Spleen (tissue), 11 donors: ENCODE data around the gene PTN. TPM values are rescaled to one million over a fixed set of nuclear protein-coding genes. Genes with fewer than 3 reads are reported as not detected.

ENCODE experiments used
- DNase-seq: peaks from one replicate; pipeline ENCODE4 v3.0.0-alpha.2; 2020
- H3K27ac ChIP-seq, 8 donors: fragments of 200-600 bp; sonication (generic) in 7 of 8; 1 replicate in 4 of 8; 2 replicates in 4 of 8; pipeline versions ENCODE4 v1.5.0 to v1.8.0; 2016 to 2021; ENCODE audit warnings: inconsistent platforms in 4 of 8, mild to moderate bottlenecking in 4 of 8, moderate library complexity in 1 of 8
- H3K27me3 ChIP-seq, 7 donors: fragments of 200-600 bp; sonication (generic) in 6 of 7; replicated peaks in 1 of 7; 1 replicate in 4 of 7; 2 replicates in 3 of 7; pipeline versions ENCODE4 v1.5.0 to v1.8.0; 2016 to 2021; ENCODE audit warnings: inconsistent platforms in 3 of 7, mild to moderate bottlenecking in 1 of 7
- H3K36me3 ChIP-seq, 6 donors: fragments of 200-600 bp; sonication (generic) in 5 of 6; 1 replicate in 4 of 6; 2 replicates in 2 of 6; pipeline versions ENCODE4 v1.5.0 to v1.8.0; 2016 to 2021; ENCODE audit warnings: inconsistent platforms in 2 of 6
- H3K4me1 ChIP-seq, 6 donors: fragments of 200-600 bp; sonication (generic) in 5 of 6; 1 replicate in 3 of 6; 2 replicates in 3 of 6; pipeline versions ENCODE4 v1.5.0 to v1.8.0; 2016 to 2021; ENCODE audit warnings: inconsistent platforms in 3 of 6
- H3K4me3 ChIP-seq, 8 donors: fragments of 200-600 bp; sonication (generic) in 7 of 8; 1 replicate in 4 of 8; 2 replicates in 4 of 8; pipeline versions ENCODE4 v1.5.0 to v1.8.0; 2016 to 2021; ENCODE audit warnings: inconsistent platforms in 4 of 8, mild to moderate bottlenecking in 4 of 8, moderate library complexity in 2 of 8
- H3K9me3 ChIP-seq, 8 donors: fragments of 200-600 bp; sonication (generic) in 7 of 8; 1 replicate in 4 of 8; 2 replicates in 4 of 8; pipeline versions ENCODE4 v1.5.0 to v1.8.0; 2016 to 2021; ENCODE audit warnings: inconsistent platforms in 4 of 8
- CTCF ChIP-seq, 11 experiments: fragments of 200-600 bp in 7 of 11; fragments of 450-650 bp in 4 of 11; sonication (generic) in 4 of 11; IDR thresholded peaks in 8 of 11; conservative IDR thresholded peaks in 3 of 11; 1 replicate in 7 of 11; 2 replicates in 4 of 11; pipeline versions ENCODE4 v1.4.0 to v1.8.0; 2016 to 2021; ENCODE audit warnings: antibody characterized with exemption in 11 of 11, inconsistent platforms in 4 of 11, mild to moderate bottlenecking in 1 of 11
- POLR2A ChIP-seq, 3 donors: fragments of 450-650 bp; IDR thresholded peaks; one replicate each; pipeline ENCODE4 v1.5.1; 2017; ENCODE audit warnings: antibody characterized with exemption in 3 of 3, mild to moderate bottlenecking in 1 of 3
- POLR2AphosphoS5 ChIP-seq, 3 donors: sonication (generic); formaldehyde crosslinking; IDR thresholded peaks; one replicate each; pipeline ENCODE4 v1.5.1; 2017; ENCODE audit warnings: antibody characterized with exemption in 3 of 3
- WGBS, 5 donors: extraction: QIAGEN DNeasy Blood & Tissue Kit in 3 of 5; methylation state at CpG; one replicate each; pipeline versions ENCODE4 v1.1.5 to v1.1.7; 2013 to 2018; 5-methylcytosine and 5-hydroxymethylcytosine counted together
- intact Hi-C: fragments of 100-400 bp; cut with DNase I; formaldehyde crosslinking; loops from one replicate; pipeline ENCODE4 v1.15.0; 2023; ENCODE audit warnings: low total_unique reads
- polyA plus RNA-seq, 3 donors: library from polyadenylated mRNA; stranded (reverse); fragments of 200-250 nt; gene quantifications; one replicate each; pipeline ENCODE4 v1.2.1, GENCODE V29; 2013
- total RNA-seq, 7 donors: library from RNA; depleted of rRNA in 3 of 7; stranded (reverse); fragments of >200 nt in 3 of 7; fragmentation: NEBNext Ultra II Directional in 4 of 7; extraction: Animal tissue kit (Norgen Biotek cat#: 25700) in 4 of 7; gene quantifications; one replicate each; pipeline versions ENCODE4 v1.1.0 to v1.2.1, GENCODE V29; 2016 to 2021
- donor health status: healthy with polysubstance abuse.
- donor health status: DM: no; HTN: no; CAD: no; lungs with moderate emphysema.
- donor health status: DM: no; HTN: no; CAD: no.
- donor health status: Bipolar disorder and iron deficiency.
- donor health status: healthy.
- donor health status: DM: no; HTN: no; CAD: no.
- donor health status: DM: yes; HTN: yes; CAD: no.

Gene PTN
- total and polyA plus RNA-seq, 10 donors: 2.1 to 21.1 (median 6.2) TPM

GRCh38 chr7:137381045-137381444 lies 37.5 kb upstream of the PTN start:
- Histone ChIP-seq H3K27ac (no peak overlapping the region), H3K27me3 (no peaks in the 10 kb centered on the region), H3K36me3 (no peaks in the 10 kb centered on the region), H3K4me1 (no peaks in the 10 kb centered on the region), H3K9me3 (peaks cover 0 to 19% (median 10%) of the 10 kb centered on the region in 8 donors), H3K4me3 (no peak overlapping the region)
- no peak for DNase-seq
- WGBS, 5 donors: 73 to 88% (median 75%) methylated on average over 1 of the region's 1 CpG
- intact Hi-C loops: no loop called here
- TF ChIP-seq CTCF (IDR thresholded peaks at IDR 0.05 in 8 of 11, conservative IDR thresholded peaks at IDR 0.05 in 3 of 11) (no peak), POLR2A (IDR thresholded peaks at IDR 0.05) (no peak), POLR2AphosphoS5 (IDR thresholded peaks at IDR 0.05) (no peak)

- intact Hi-C loops: no loop called here
- Histone ChIP-seq H3K36me3 (no peaks in the 10 kb centered on the region), H3K4me3 (no peak overlapping the region), H3K9me3 (peaks cover 0 to 16% (median 10%) of the 10 kb centered on the region in 8 donors), H3K27ac (no peak overlapping the region), H3K4me1 (no peaks in the 10 kb centered on the region), H3K27me3 (no peaks in the 10 kb centered on the region)
- TF ChIP-seq POLR2A (IDR thresholded peaks at IDR 0.05): no peak
- no peak for TF ChIP-seq CTCF (IDR thresholded peaks at IDR 0.05 in 8 of 11, conservative IDR thresholded peaks at IDR 0.05 in 3 of 11)
- no peak for TF ChIP-seq POLR2AphosphoS5 (IDR thresholded peaks at IDR 0.05)
- 58 to 79% (median 64%) methylated on average over 2 of the region's 2 CpGs for WGBS, 5 donors
- no peak for DNase-seq
Observed at GRCh38 chr7:137373507-137373906, 30.0 kb upstream of the PTN start.

- Histone ChIP-seq H3K9me3 (peaks cover 0 to 6% (median 0%) of the 10 kb centered on the region in 8 donors), H3K4me3 (no peak overlapping the region), H3K27me3 (no peaks in the 10 kb centered on the region), H3K4me1 (no peaks in the 10 kb centered on the region), H3K36me3 (no peaks in the 10 kb centered on the region), H3K27ac (no peak overlapping the region)
- no peak for TF ChIP-seq CTCF (IDR thresholded peaks at IDR 0.05 in 8 of 11, conservative IDR thresholded peaks at IDR 0.05 in 3 of 11)
- TF ChIP-seq POLR2A (IDR thresholded peaks at IDR 0.05): no peak
- no peak for TF ChIP-seq POLR2AphosphoS5 (IDR thresholded peaks at IDR 0.05)
- intact Hi-C loops: no loop called here
- DNase-seq: no peak
- WGBS, 5 donors: 85 to 89% (median 85%) methylated on average over 2 of the region's 2 CpGs
Observed at GRCh38 chr7:137371616-137372015, 28.1 kb upstream of the PTN start.

GRCh38 chr7:137366995-137367394 lies 23.5 kb upstream of the PTN start:
- intact Hi-C loops: no loop called here
- no peak for TF ChIP-seq POLR2AphosphoS5 (IDR thresholded peaks at IDR 0.05)
- TF ChIP-seq CTCF (IDR thresholded peaks at IDR 0.05 in 8 of 11, conservative IDR thresholded peaks at IDR 0.05 in 3 of 11): no peak
- no peak for TF ChIP-seq POLR2A (IDR thresholded peaks at IDR 0.05)
- DNase-seq: no peak
- H3K36me3 ChIP-seq: no peaks in the 10 kb centered on the region
- H3K9me3 ChIP-seq: peaks cover 0 to 29% (median 8%) of the 10 kb centered on the region in 8 donors
- H3K27me3 ChIP-seq: no peaks in the 10 kb centered on the region
- H3K4me3 ChIP-seq: no peak overlapping the region
- 80 to 89% (median 86%) methylated on average over 5 of the region's 5 CpGs for WGBS, 5 donors
- H3K27ac ChIP-seq: no peak overlapping the region
- no peaks in the 10 kb centered on the region for H3K4me1 ChIP-seq
